Measurements from ENCODE around the gene PRKCB. TPM values are rescaled to one million over a fixed set of nuclear protein-coding genes. Genes with fewer than 3 reads are reported as not detected.

PRKCB gene
- total RNA-seq (2014; rRNA removed; shearing (Covaris generic)): 6.3 and 7.1 TPM in 2 replicates
- 6.8 and 9.7 TPM in 2 replicates for polyA plus RNA-seq (2015; cell fraction: cytosol; rRNA removed)
- polyA plus RNA-seq (2015; cell fraction: nucleus; rRNA removed): 3.1 and 5.7 TPM in 2 replicates

DNA sequence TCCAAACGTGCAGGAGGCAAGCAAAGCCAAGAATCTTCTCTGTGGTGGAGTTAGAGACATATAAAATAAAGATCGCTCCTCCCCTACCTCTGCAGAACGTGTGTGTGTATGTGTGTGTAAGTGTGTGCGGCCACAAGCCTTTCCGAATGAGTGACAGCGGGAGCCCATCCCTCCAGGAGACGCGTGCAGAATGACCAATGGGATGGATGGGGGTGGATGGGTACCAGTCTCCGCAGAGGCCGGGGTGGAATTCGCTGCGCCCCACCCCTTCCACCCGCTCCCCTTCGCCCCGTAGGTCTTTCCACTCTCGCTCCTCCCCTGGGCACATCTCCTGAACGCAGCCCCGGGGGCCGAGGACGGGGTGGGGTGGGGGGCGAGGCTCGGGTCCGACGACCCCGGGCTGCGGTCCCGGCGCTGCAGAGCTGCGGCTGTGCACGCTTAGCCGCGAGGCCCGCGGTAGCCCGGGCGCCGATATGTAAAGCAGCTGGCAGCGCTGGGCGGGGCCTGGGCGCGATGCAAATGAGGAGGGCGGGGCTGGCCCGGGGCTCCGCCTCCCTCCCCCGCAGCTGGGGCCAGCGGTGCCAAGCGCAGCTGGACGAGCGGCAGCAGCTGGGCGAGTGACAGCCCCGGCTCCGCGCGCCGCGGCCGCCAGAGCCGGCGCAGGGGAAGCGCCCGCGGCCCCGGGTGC, at the start of gene PRKCB:
Gene PRKCB (plus strand): TSS at position 594 of the 688 bp plus-strand sequence.
- DNase-seq (ENCODE audit: low read depth, low spot score): peak; percentile 69
- in situ Hi-C loops (cut with HindIII; ENCODE audit: low pct_unique_long_range_greater_than_20kb, low sequenced_read_pairs): no loop called here

GRCh38 chr16:23786964-23787561, 48.7 kb upstream of the PRKCB start:
- DNase-seq (ENCODE audit: low read depth, low spot score): no peak
- in situ Hi-C loops (cut with HindIII; ENCODE audit: low pct_unique_long_range_greater_than_20kb, low sequenced_read_pairs): no loop called here

DNA sequence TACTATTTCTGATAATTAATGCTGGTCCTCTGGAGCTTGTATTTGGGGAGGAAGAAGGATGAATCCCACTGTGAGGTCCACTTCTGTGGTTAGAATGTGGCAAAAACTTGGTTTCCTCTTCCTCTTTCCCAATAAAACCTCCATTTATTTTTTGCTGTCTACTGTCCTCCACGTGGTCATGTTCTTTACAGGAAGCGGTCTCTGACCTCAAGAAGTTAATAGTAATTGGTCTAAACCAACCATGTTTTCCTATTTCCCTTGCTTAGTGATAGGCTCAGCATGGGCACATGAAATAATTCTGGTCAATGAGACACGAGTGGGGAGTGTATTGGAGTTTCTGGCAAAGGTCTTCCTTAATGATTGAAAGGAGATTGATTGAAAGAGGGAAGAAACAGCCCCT, 47.1 kb upstream of the PRKCB start:
- in situ Hi-C loops (cut with HindIII; ENCODE audit: low pct_unique_long_range_greater_than_20kb, low sequenced_read_pairs): no loop called here
- DNase-seq (ENCODE audit: low read depth, low spot score): no peak

GRCh38 chr16:23795378-23795777, 40.4 kb upstream of the PRKCB start:
- DNase-seq (ENCODE audit: low read depth, low spot score): no peak
- in situ Hi-C loops (cut with HindIII; ENCODE audit: low pct_unique_long_range_greater_than_20kb, low sequenced_read_pairs): no loop called here

GRCh38 chr16:23796941-23797340, 38.8 kb upstream of the PRKCB start:
- in situ Hi-C loops (cut with HindIII; ENCODE audit: low pct_unique_long_range_greater_than_20kb, low sequenced_read_pairs): no loop called here
- no peak for DNase-seq (ENCODE audit: low read depth, low spot score)

- in situ Hi-C loops (cut with HindIII; ENCODE audit: low pct_unique_long_range_greater_than_20kb, low sequenced_read_pairs): no loop called here
- peak; percentile 76 for DNase-seq (ENCODE audit: low read depth, low spot score)
Observed at GRCh38 chr16:23801378-23801777, 34.4 kb upstream of the PRKCB start.

DNA sequence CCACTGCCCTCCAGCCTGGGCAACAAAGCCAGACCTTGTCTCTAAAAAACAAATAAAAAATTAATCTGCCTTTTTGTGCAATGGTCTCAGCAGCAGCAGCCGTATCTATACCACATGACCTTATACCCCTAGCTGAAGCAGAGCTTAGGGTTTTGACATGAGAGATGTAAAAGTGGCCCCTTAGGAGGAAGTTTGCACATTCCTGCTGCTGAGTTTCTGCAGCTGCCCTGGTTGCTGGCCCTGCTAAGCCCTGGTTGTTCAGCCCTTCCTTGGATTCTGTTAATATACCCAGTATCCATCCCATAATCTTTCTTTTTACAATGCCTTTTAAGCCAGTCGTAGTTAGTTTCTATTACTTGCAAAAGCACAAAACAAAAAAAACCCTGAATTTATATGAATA, 33.0 kb upstream of the PRKCB start:
- in situ Hi-C loops (cut with HindIII; ENCODE audit: low pct_unique_long_range_greater_than_20kb, low sequenced_read_pairs): no loop called here
- no peak for DNase-seq (ENCODE audit: low read depth, low spot score)

- DNase-seq (ENCODE audit: low read depth, low spot score): peak; percentile 63
- in situ Hi-C loops (cut with HindIII; ENCODE audit: low pct_unique_long_range_greater_than_20kb, low sequenced_read_pairs): no loop called here
Observed at GRCh38 chr16:23803591-23804123, 32.1 kb upstream of the PRKCB start.

- in situ Hi-C loops (cut with HindIII; ENCODE audit: low pct_unique_long_range_greater_than_20kb, low sequenced_read_pairs): no loop called here
Observed at GRCh38 chr16:23807028-23807427, 28.8 kb upstream of the PRKCB start.

GRCh38 chr16:23821467-23821866, 14.3 kb upstream of the PRKCB start:
- no peak for DNase-seq (ENCODE audit: low read depth, low spot score)
- in situ Hi-C loops (cut with HindIII; ENCODE audit: low pct_unique_long_range_greater_than_20kb, low sequenced_read_pairs): no loop called here

More at GRCh38 chr16:23807028-23807427, 28.8 kb upstream of the PRKCB start:
- no peak for DNase-seq (ENCODE audit: low read depth, low spot score)

DNA sequence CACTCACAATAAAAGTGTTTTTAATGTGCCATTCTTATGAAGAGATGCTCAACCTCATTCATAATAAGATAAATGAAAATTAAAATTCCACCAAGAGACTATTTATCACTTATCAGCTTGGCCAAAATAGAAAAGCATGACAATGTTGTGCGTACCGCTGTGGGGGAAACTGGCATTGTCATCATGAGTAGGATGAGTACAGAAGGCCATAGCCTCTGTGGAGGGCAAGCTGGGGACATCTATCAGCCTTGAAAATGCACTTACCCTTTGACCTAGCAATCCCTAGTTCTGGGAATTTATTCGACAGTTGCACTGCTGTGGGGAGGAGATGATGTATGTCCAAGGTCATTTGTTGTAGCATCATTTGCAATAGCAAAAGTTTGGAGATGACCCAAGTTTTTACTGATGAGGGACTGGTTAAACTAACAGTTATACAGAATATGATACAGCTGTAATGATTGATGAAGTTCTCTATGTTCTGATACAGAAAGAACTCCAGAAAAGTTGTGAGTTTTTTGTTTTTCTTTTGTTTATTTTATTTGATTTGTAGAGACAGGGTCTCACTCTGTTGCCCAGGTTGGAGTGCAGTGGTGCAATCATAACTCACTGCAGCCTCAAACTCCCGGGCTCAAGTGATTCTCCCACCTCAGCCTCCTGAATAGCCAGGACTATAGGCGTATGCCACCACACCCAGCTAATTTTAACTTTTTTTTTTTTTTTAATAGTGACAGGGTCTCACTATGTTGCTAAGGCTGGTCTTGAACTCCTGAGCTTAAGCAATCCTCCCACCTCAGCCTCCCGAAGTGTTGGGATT, 13.7 kb upstream of the PRKCB start:
- in situ Hi-C loops (cut with HindIII; ENCODE audit: low pct_unique_long_range_greater_than_20kb, low sequenced_read_pairs): no loop called here
- no peak for DNase-seq (ENCODE audit: low read depth, low spot score)

- peak; percentile 6 for DNase-seq (ENCODE audit: low read depth, low spot score)
- in situ Hi-C loops (cut with HindIII; ENCODE audit: low pct_unique_long_range_greater_than_20kb, low sequenced_read_pairs): no loop called here
Observed at GRCh38 chr16:23823475-23824384, 12.1 kb upstream of the PRKCB start.

- DNase-seq (ENCODE audit: low read depth, low spot score): no peak
- in situ Hi-C loops (cut with HindIII; ENCODE audit: low pct_unique_long_range_greater_than_20kb, low sequenced_read_pairs): no loop called here
Observed at GRCh38 chr16:23824909-23825308, 10.9 kb upstream of the PRKCB start.

DNA sequence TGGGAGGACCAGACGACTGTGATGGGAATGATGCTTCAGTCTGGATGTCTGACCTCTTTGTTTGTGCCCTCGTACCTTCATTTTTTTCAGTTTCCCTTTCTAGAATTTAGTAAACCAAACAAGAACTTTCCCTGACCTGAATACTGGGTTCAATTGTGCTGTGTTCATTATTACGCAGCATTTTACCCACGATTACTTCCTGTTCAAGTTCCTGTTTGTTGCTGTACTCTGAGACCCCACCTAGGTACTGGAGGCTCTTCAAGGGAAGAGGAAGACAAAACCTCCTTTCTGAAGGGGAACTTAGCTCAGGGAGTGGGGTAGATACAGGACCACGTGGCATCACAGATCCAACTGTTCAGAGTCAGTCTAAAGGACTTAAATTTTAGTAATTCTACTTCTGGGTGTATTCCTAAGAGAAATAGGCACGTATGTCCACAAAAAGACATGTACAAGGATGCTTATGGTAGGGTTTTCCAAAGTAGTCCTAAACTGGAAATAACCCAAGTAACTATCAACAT, 9.2 kb upstream of the PRKCB start:
- in situ Hi-C loops (cut with HindIII; ENCODE audit: low pct_unique_long_range_greater_than_20kb, low sequenced_read_pairs): no loop called here
- DNase-seq (ENCODE audit: low read depth, low spot score): no peak

- in situ Hi-C loops (cut with HindIII; ENCODE audit: low pct_unique_long_range_greater_than_20kb, low sequenced_read_pairs): no loop called here
- DNase-seq (ENCODE audit: low read depth, low spot score): no peak
Observed at GRCh38 chr16:23827057-23827456, 8.7 kb upstream of the PRKCB start.

DNA sequence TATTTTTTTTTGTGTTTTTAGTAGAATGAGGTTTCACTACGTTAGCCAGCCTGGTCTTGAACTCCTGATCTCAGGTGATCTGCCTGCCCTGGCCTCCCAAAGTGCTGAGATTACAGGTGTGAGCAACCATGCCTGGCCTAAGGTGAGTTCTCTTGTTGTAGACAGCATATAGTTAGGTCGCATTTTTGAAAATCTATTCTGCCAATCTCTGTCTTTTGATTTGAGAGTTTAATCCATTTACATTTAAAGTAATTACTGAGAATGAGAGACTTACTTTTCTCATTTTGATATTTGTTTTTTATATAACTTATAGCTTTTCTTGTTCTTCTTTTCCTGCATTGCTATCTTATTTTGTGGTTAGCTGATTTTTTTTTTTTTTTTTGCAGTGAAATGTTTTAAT, 6.3 kb upstream of the PRKCB start:
- in situ Hi-C loops (cut with HindIII; ENCODE audit: low pct_unique_long_range_greater_than_20kb, low sequenced_read_pairs): no loop called here

GRCh38 chr16:23830276-23830675, 5.5 kb upstream of the PRKCB start:
- no peak for DNase-seq (ENCODE audit: low read depth, low spot score)
- in situ Hi-C loops (cut with HindIII; ENCODE audit: low pct_unique_long_range_greater_than_20kb, low sequenced_read_pairs): no loop called here

More for the DNA sequence above, 6.3 kb upstream of the PRKCB start:
- DNase-seq (ENCODE audit: low read depth, low spot score): no peak
